GM19397 (cell line): ENCODE data around the gene TBC1D14.

Source experiments
- ATAC-seq: cut with Tn5 transposase; IDR thresholded peaks from one replicate; pipeline ENCODE4 v1.9.1; 2021; ENCODE audit warnings: mild to moderate bottlenecking, moderate library complexity; ENCODE audit not compliant: unreplicated experiment

The TBC1D14 gene

GRCh38 chr4:7034262-7035081, 124.8 kb downstream of the TBC1D14 start:
- no peak for ATAC-seq

GRCh38 chr4:7037425-7037824, 127.8 kb downstream of the TBC1D14 start:
- ATAC-seq = no peak

GRCh38 chr4:7040765-7041164, 131.1 kb downstream of the TBC1D14 start:
- ATAC-seq = no peak

- no peak for ATAC-seq
Observed at GRCh38 chr4:7041246-7041645, 131.6 kb downstream of the TBC1D14 start.

GRCh38 chr4:7041801-7042502, 132.3 kb downstream of the TBC1D14 start:
- no peak for ATAC-seq

GRCh38 chr4:7042503-7043283, 133.1 kb downstream of the TBC1D14 start:
- ATAC-seq = peak; percentile 85

GRCh38 chr4:7043284-7044136, 133.9 kb downstream of the TBC1D14 start, which contains the start of gene TADA2B:
Gene TADA2B (plus strand): TSS chr4:7043372. CDS start chr4:7043580, 208 bp downstream.
- ATAC-seq = peak; percentile 19

GRCh38 chr4:7044137-7044930, 134.7 kb downstream of the TBC1D14 start:
- ATAC-seq = no peak

- no peak for ATAC-seq
Observed at GRCh38 chr4:7045553-7045952, 135.9 kb downstream of the TBC1D14 start.

GRCh38 chr4:7045961-7046921, 136.6 kb downstream of the TBC1D14 start:
- no peak for ATAC-seq

GRCh38 chr4:7046971-7047370, 137.3 kb downstream of the TBC1D14 start:
- ATAC-seq = no peak

- ATAC-seq = no peak
Observed at GRCh38 chr4:7048642-7049041, 139.0 kb downstream of the TBC1D14 start.

GRCh38 chr4:7049295-7049694, 139.7 kb downstream of the TBC1D14 start:
- no peak for ATAC-seq

- no peak for ATAC-seq
Observed at GRCh38 chr4:7049739-7050138, 140.1 kb downstream of the TBC1D14 start.

- ATAC-seq = no peak
Observed at GRCh38 chr4:7050481-7051143, 141.0 kb downstream of the TBC1D14 start.

GRCh38 chr4:7051144-7051495, 141.5 kb downstream of the TBC1D14 start:
- no peak for ATAC-seq

GRCh38 chr4:7051905-7052304, 142.3 kb downstream of the TBC1D14 start:
- ATAC-seq = no peak

GRCh38 chr4:7052313-7052712, 142.7 kb downstream of the TBC1D14 start:
- no peak for ATAC-seq
